GM12891 (cell line): ENCODE data around the gene RBM33.

Experiments
- DNase-seq: peaks from one replicate; pipeline ENCODE4 v3.0.0; 2011; ENCODE audit warnings: low spot score; ENCODE audit not compliant: insufficient read length
- FAIRE-seq: peaks from 2 replicates; lab custom pipeline; 2011; peaks lifted over from hg19 to GRCh38; lab: Jason Lieb, UNC
- PAX5 ChIP-seq: IDR thresholded peaks from 2 replicates; pipeline ENCODE4 v1.6.1; 2011; ENCODE audit warnings: low read length, moderate library complexity, mild to moderate bottlenecking; ENCODE audit not compliant: insufficient read depth, severe bottlenecking
- POLR2A ChIP-seq: IDR thresholded peaks from 2 replicates; pipeline ENCODE4 v1.6.1; 2011; ENCODE audit warnings: low read depth, low read length, control low read depth
- POLR2AphosphoS5 ChIP-seq: IDR thresholded peaks from 2 replicates; pipeline ENCODE4 v1.6.1; 2011; ENCODE audit warnings: low read depth, low read length, control low read depth
- POU2F2 ChIP-seq: IDR thresholded peaks from 2 replicates; pipeline ENCODE4 v1.6.1; 2011; ENCODE audit warnings: low read depth, mild to moderate bottlenecking, control low read depth, low read length, moderate library complexity
- SPI1 ChIP-seq: IDR thresholded peaks from 2 replicates; pipeline ENCODE4 v1.6.1; 2011; ENCODE audit warnings: low read depth, low read length, control low read depth
- TAF1 ChIP-seq: IDR thresholded peaks from 2 replicates; pipeline ENCODE4 v1.6.1; 2011; ENCODE audit warnings: low read depth, low read length, control low read depth

Gene RBM33

GRCh38 chr7:155722936-155723335 lies 78.5 kb downstream of the RBM33 start:
- DNase-seq = no peak
- peak; percentile 84 for FAIRE-seq
- TF ChIP-seq TAF1 (no peak), POU2F2 (no peak), POLR2A (no peak), SPI1 (no peak), PAX5 (no peak), POLR2AphosphoS5 (no peak)

- peak; percentile 67 for FAIRE-seq
- TF ChIP-seq POU2F2 = peak; percentile 47; the same call in 1 of the 2 replicates
- TF ChIP-seq POLR2AphosphoS5 = no peak
- DNase-seq = no peak
Measured at GRCh38 chr7:155724327-155725005, 80.0 kb downstream of the RBM33 start.

- DNase-seq (no peak), FAIRE-seq (no peak)
- TF ChIP-seq POU2F2 (no peak), SPI1 (no peak), PAX5 (no peak), TAF1 (no peak), POLR2A (no peak), POLR2AphosphoS5 (no peak)
Measured at GRCh38 chr7:155725006-155725355, 80.5 kb downstream of the RBM33 start.

- no peak for DNase-seq
- TF ChIP-seq POLR2AphosphoS5 = no peak
- TF ChIP-seq TAF1 = no peak
- TF ChIP-seq PAX5 = no peak
- no peak for TF ChIP-seq SPI1
- TF ChIP-seq POLR2A = no peak
- no peak for TF ChIP-seq POU2F2
- no peak for FAIRE-seq
Measured at GRCh38 chr7:155727616-155728015, 83.2 kb downstream of the RBM33 start.

- DNase-seq (no peak), FAIRE-seq (no peak)
- TF ChIP-seq PAX5 = no peak
- TF ChIP-seq POLR2A = no peak
- no peak for TF ChIP-seq SPI1
- no peak for TF ChIP-seq TAF1
- no peak for TF ChIP-seq POU2F2
- no peak for TF ChIP-seq POLR2AphosphoS5
Measured at GRCh38 chr7:155728116-155728515, 83.7 kb downstream of the RBM33 start.

- TF ChIP-seq POU2F2 = no peak
- TF ChIP-seq SPI1 = no peak
- no peak for TF ChIP-seq PAX5
- TF ChIP-seq TAF1 = no peak
- TF ChIP-seq POLR2A = no peak
- TF ChIP-seq POLR2AphosphoS5 = no peak
- DNase-seq (no peak), FAIRE-seq (no peak)
Measured at GRCh38 chr7:155729847-155730246, 85.4 kb downstream of the RBM33 start.

- TF ChIP-seq SPI1 (no peak), TAF1 (no peak), PAX5 (no peak), POLR2AphosphoS5 (no peak), POU2F2 (no peak), POLR2A (no peak)
- DNase-seq = no peak
- no peak for FAIRE-seq
Measured at GRCh38 chr7:155731380-155731779, 86.9 kb downstream of the RBM33 start.

- no peak for DNase-seq
- no peak for TF ChIP-seq PAX5
- no peak for TF ChIP-seq POLR2AphosphoS5
- TF ChIP-seq POLR2A = no peak
- no peak for TF ChIP-seq TAF1
- TF ChIP-seq POU2F2 = no peak
- TF ChIP-seq SPI1 = no peak
- no peak for FAIRE-seq
Measured at GRCh38 chr7:155731871-155732270, 87.4 kb downstream of the RBM33 start.

GRCh38 chr7:155732286-155732685 lies 87.8 kb downstream of the RBM33 start:
- TF ChIP-seq SPI1 (no peak), POLR2A (no peak), POU2F2 (no peak)
- no peak for DNase-seq
- no peak for FAIRE-seq

- no peak for DNase-seq
- TF ChIP-seq PAX5 = no peak
- TF ChIP-seq SPI1 = no peak
- FAIRE-seq = no peak
Measured at GRCh38 chr7:155733582-155734444, 89.4 kb downstream of the RBM33 start.

GRCh38 chr7:155734445-155734809 lies 90.0 kb downstream of the RBM33 start:
- DNase-seq = no peak
- no peak for FAIRE-seq
- TF ChIP-seq POLR2AphosphoS5 = no peak
- no peak for TF ChIP-seq TAF1
- no peak for TF ChIP-seq POLR2A
- no peak for TF ChIP-seq PAX5
